K562 (cell line): ENCODE measurements around the gene HYPK. TPM values are rescaled to one million over a fixed set of nuclear protein-coding genes. Genes with fewer than 3 reads are reported as not detected.

Experiments
- ATF7 ChIP-seq: fragments of 450-650 bp; IDR thresholded peaks from 2 replicates; pipeline ENCODE4 v1.7.1; 2014; ENCODE audit warnings: mild to moderate bottlenecking, moderate library complexity
- EHMT2 ChIP-seq: fragments of 450-650 bp; IDR thresholded peaks from 2 replicates; pipeline ENCODE4 v1.6.1; 2018; ENCODE audit warnings: antibody characterized with exemption
- ESRRA ChIP-seq: fragments of 450-650 bp; IDR thresholded peaks from 2 replicates; pipeline ENCODE4 v1.6.1; 2014; ENCODE audit warnings: low read depth, mild to moderate bottlenecking, moderate library complexity, borderline replicate concordance
- KLF13 ChIP-seq: fragments of 450-650 bp; IDR thresholded peaks from 2 replicates; pipeline ENCODE4 v1.6.1; 2016; ENCODE audit warnings: missing genetic modification characterization, low read depth, mild to moderate bottlenecking, missing compliant biosample characterization, moderate library complexity, borderline replicate concordance
- MAFF ChIP-seq: IDR thresholded peaks from 2 replicates; pipeline ENCODE4 v1.6.1; 2012; ENCODE audit warnings: low read length, improper control_type of control experiment
- NRF1 ChIP-seq, 2 experiments: fragments of 450-650 bp; IDR thresholded peaks in 1 of 2; conservative IDR thresholded peaks in 1 of 2; 2 replicates each; pipeline ENCODE4 v1.6.1; 2014; ENCODE audit warnings: mild to moderate bottlenecking in 2 of 2
- SRSF7 ChIP-seq: fragments of 200-400 bp; formaldehyde crosslinking; optimal IDR thresholded peaks from 2 replicates; pipeline ENCODE3; 2017; ENCODE audit warnings: mild to moderate bottlenecking, low read depth, low read length
- STAT5B ChIP-seq: fragments of 250-450 bp; sonication (Bioruptor Pico); IDR thresholded peaks from 2 replicates; pipeline ENCODE4 v1.8.0; 2021; ENCODE audit warnings: mild to moderate bottlenecking, inconsistent platforms
- ZBTB12 ChIP-seq: fragments of 250-450 bp; sonication (Bioruptor Pico); IDR thresholded peaks from 2 replicates; pipeline ENCODE4 v1.4.0; 2020
- ZBTB17 ChIP-seq: fragments of 450-650 bp; formaldehyde crosslinking; IDR thresholded peaks from 2 replicates; pipeline ENCODE4 v1.4.0; 2020; ENCODE audit warnings: mild to moderate bottlenecking
- ZBTB40 ChIP-seq, 2 experiments: fragments of 450-650 bp in 1 of 2; sonication (generic) in 1 of 2; formaldehyde crosslinking in 1 of 2; IDR thresholded peaks; 2 replicates each; pipeline versions ENCODE4 v1.7.1 to v1.9.0; 2016 to 2022; ENCODE audit warnings: inconsistent platforms in 1 of 2, mild to moderate bottlenecking in 1 of 2, missing genetic modification reagents in 1 of 2
- ZNF583 ChIP-seq: fragments of 250-450 bp; sonication (Bioruptor Pico); IDR thresholded peaks from 2 replicates; pipeline ENCODE4 v1.4.0; 2020
- ZNF589 ChIP-seq: fragments of 200-800 bp; sonication (Bioruptor generic); IDR thresholded peaks from 2 replicates; pipeline ENCODE4 v1.6.1; 2016; ENCODE audit warnings: low read depth, missing genetic modification characterization, missing compliant biosample characterization
- polyA plus RNA-seq, 8 experiments: library from polyadenylated mRNA; depleted of rRNA in 4 of 8; stranded (reverse) in 5 of 8; unstranded in 3 of 8; fragments of >200 nt; fragmentation: Nextera tagmentation in 2 of 8; fragmentation: Illumina TruSeq in 1 of 8; extraction: Ambion mirVana in 2 of 8; extraction: Trizol in 1 of 8; gene quantifications; 2 replicates each; pipeline versions ENCODE4 v1.2.1 to v1.2.3, GENCODE V29; 2011 to 2014; ENCODE audit warnings: inconsistent platforms in 1 of 8, missing spikeins in 1 of 8
- total RNA-seq, 7 experiments: library from RNA; depleted of rRNA in 6 of 7; stranded (reverse); fragments of >200 nt in 6 of 7; fragmentation: Illumina TruSeq in 2 of 7; extraction: Trizol in 2 of 7; gene quantifications; 2 replicates each; pipeline versions ENCODE4 v1.2.1 to v1.2.3, GENCODE V29; 2011 to 2021; ENCODE audit warnings: low replicate concordance in 1 of 7
- TF ChIP-seq, protein P1 (sequence below): fragments of 450-650 bp; IDR thresholded peaks from 2 replicates; pipeline ENCODE4 v1.6.1; 2017; ENCODE audit warnings: mild to moderate bottlenecking, moderate library complexity
- TF ChIP-seq, protein P2 (sequence below): IDR thresholded peaks from 2 replicates; pipeline ENCODE4 v1.6.1; 2011; ENCODE audit not compliant: insufficient read length; ENCODE audit errors: extremely low read depth

The HYPK gene
- total and polyA plus RNA-seq, 9 of the 15 experiments (the other 6 are each of a cell fraction or from before 2014, with no cell fraction given), result 7.2 to 28.0 (median 21.1) TPM

GRCh38 chr15:43826508-43827341 is 26.3 kb downstream of the HYPK start, which contains the start of gene WDR76 (continued):
- TF ChIP-seq, protein P1, sequence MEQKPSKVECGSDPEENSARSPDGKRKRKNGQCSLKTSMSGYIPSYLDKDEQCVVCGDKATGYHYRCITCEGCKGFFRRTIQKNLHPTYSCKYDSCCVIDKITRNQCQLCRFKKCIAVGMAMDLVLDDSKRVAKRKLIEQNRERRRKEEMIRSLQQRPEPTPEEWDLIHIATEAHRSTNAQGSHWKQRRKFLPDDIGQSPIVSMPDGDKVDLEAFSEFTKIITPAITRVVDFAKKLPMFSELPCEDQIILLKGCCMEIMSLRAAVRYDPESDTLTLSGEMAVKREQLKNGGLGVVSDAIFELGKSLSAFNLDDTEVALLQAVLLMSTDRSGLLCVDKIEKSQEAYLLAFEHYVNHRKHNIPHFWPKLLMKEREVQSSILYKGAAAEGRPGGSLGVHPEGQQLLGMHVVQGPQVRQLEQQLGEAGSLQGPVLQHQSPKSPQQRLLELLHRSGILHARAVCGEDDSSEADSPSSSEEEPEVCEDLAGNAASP, result no peak
- peak; percentile 71 to 72 for TF ChIP-seq NRF1 (conservative IDR thresholded peaks at IDR 0.05 in 1 of 2, IDR thresholded peaks at IDR 0.05 in 1 of 2)
- no peak for TF ChIP-seq SRSF7
- no peak for TF ChIP-seq KLF13 (tag)
- peak; percentile 53; the same call in 1 of the 2 replicates for TF ChIP-seq ESRRA
- 0 out of 2 replicates have a peak, but pooled peaks have one; percentile 80 for TF ChIP-seq ZNF589
- TF ChIP-seq STAT5B (CRISPR knock-in tag), result no peak
- TF ChIP-seq ATF7, result peak; percentile 63; the same call in 1 of the 2 replicates
- no peak; the same call in 1 of the 2 replicates for TF ChIP-seq ZBTB17 (CRISPR knock-in tag)
- TF ChIP-seq MAFF, result no peak
- TF ChIP-seq ZBTB12 (CRISPR knock-in tag), result no peak
- no peak for TF ChIP-seq EHMT2
- TF ChIP-seq ZNF583 (CRISPR knock-in tag), result no peak
- 0 out of 2 replicates have a peak, but pooled peaks have one; percentile 7 for TF ChIP-seq ZBTB40 (IDR thresholded peaks at IDR 0.05)
- TF ChIP-seq ZBTB40 (CRISPR knock-in tag; IDR thresholded peaks at IDR 0.05), result no peak
- TF ChIP-seq, protein P2, sequence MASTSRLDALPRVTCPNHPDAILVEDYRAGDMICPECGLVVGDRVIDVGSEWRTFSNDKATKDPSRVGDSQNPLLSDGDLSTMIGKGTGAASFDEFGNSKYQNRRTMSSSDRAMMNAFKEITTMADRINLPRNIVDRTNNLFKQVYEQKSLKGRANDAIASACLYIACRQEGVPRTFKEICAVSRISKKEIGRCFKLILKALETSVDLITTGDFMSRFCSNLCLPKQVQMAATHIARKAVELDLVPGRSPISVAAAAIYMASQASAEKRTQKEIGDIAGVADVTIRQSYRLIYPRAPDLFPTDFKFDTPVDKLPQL, result no peak
